Kidney tubule cell (primary cell): ENCODE results near the gene P3R3URF.

Experiments
- DNase-seq: peaks from one replicate; pipeline ENCODE4 v3.0.0-alpha.2; 2018; ENCODE audit warnings: low spot score

The P3R3URF gene

GRCh38 chr1:46131712-46132528 is 44.4 kb downstream of the P3R3URF start:
- DNase-seq: peak; percentile 31

GRCh38 chr1:46131093-46131492 is 45.2 kb downstream of the P3R3URF start:
- DNase-seq: no peak

GRCh38 chr1:46130606-46131005 is 45.7 kb downstream of the P3R3URF start:
- no peak for DNase-seq

- no peak for DNase-seq
Measured at GRCh38 chr1:46130121-46130520, 46.2 kb downstream of the P3R3URF start.

GRCh38 chr1:46128344-46128743 is 47.9 kb downstream of the P3R3URF start:
- no peak for DNase-seq
